Gastroesophageal sphincter (tissue), 4 donors: ENCODE results near the gene DST. TPM values are rescaled to one million over a fixed set of nuclear protein-coding genes. Genes with fewer than 3 reads are reported as not detected.

ENCODE experiments used
- ATAC-seq: fragments of 150-250 bp; one replicate; pipeline ENCODE4 v1.9.1; 2016; ENCODE audit warnings: mild to moderate bottlenecking, moderate library complexity
- H3K27ac ChIP-seq, 4 donors: fragments of 200-600 bp; sonication (generic) in 3 of 4; 1 replicate in 3 of 4; 2 replicates in 1 of 4; pipeline ENCODE4 v1.5.1; 2016 to 2019
- H3K27me3 ChIP-seq: fragments of 200-600 bp; sonication (generic); one replicate; pipeline ENCODE4 v1.5.1; 2019
- H3K36me3 ChIP-seq, 2 donors: fragments of 200-600 bp; sonication (generic); one replicate each; pipeline ENCODE4 v1.5.1; 2019; ENCODE audit warnings: control low read depth in 1 of 2
- H3K4me1 ChIP-seq, 3 donors: fragments of 200-600 bp; sonication (generic); 1 replicate in 2 of 3; 2 replicates in 1 of 3; pipeline ENCODE4 v1.5.1; 2016 to 2019; ENCODE audit warnings: control low read depth in 2 of 3
- H3K4me3 ChIP-seq, 2 donors: fragments of 200-600 bp; sonication (generic); one replicate each; pipeline ENCODE4 v1.5.1; 2019; ENCODE audit warnings: mild to moderate bottlenecking in 1 of 2, moderate library complexity in 1 of 2
- H3K9me3 ChIP-seq, 3 donors: fragments of 200-600 bp; sonication (generic); one replicate each; pipeline ENCODE4 v1.5.1; 2017 to 2019; ENCODE audit warnings: control low read depth in 2 of 3
- EP300 ChIP-seq: sonication (generic); formaldehyde crosslinking; IDR thresholded peaks from one replicate; pipeline ENCODE4 v1.6.1; 2017; ENCODE audit warnings: antibody characterized with exemption, mild to moderate bottlenecking
- POLR2A ChIP-seq, 2 donors: fragments of 450-650 bp; IDR thresholded peaks; one replicate each; pipeline ENCODE4 v1.6.1; 2017; ENCODE audit warnings: antibody characterized with exemption in 2 of 2, mild to moderate bottlenecking in 2 of 2, moderate library complexity in 1 of 2
- POLR2AphosphoS5 ChIP-seq: sonication (generic); formaldehyde crosslinking; IDR thresholded peaks from one replicate; pipeline ENCODE4 v1.6.1; 2017; ENCODE audit warnings: antibody characterized with exemption
- WGBS, 2 donors: methylation state at CpG; one replicate each; pipeline ENCODE4 v1.1.5; 2018; ENCODE audit warnings: low coverage in 1 of 2; 5-methylcytosine and 5-hydroxymethylcytosine counted together
- total RNA-seq, 4 donors: library from RNA; depleted of rRNA; stranded (reverse); fragments of >200 nt; gene quantifications; one replicate each; pipeline ENCODE4 v1.1.0, GENCODE V29; 2016
- TF ChIP-seq, protein P1 (sequence below), 4 experiments: fragments of 200-600 bp in 2 of 4; fragments of 450-650 bp in 2 of 4; sonication (generic) in 1 of 4; IDR thresholded peaks; one replicate each; pipeline ENCODE4 v1.5.1; 2017 to 2019; ENCODE audit warnings: antibody characterized with exemption in 4 of 4, mild to moderate bottlenecking in 2 of 4, moderate library complexity in 2 of 4

DST gene
- total RNA-seq, 4 donors from 2014 or later: 442 to 716 (median 661) TPM

DNA sequence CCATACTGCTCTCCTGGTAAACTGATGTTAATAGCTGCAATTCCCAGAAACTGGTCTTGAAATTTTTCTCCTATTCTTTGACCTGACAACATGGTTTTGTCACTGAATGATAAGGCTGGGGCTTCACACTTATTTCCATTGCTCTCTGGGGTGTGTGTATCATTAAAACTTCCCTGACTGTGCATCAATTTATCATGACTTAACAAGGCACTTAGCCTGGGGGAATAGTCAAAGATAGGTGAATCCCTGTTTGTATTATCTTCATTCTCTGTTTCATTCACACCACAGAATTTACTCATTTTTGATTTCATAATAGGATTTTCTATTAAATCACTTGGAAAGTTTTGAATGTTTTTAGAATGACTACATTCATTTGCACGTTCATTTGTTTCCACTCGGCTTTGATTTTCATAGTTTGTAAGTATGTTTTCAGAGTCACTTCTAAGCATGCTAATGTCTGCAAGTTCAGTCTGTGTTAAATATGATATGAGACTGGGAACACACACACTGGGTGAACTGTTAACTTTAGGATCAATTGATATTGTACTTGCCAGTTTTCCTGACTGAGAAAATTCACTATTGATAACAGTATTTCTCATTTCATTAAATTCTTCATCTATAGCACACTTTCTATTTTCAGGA lies 35.5 kb downstream of the DST start:
- no peak for ATAC-seq
- TF ChIP-seq, protein P1, sequence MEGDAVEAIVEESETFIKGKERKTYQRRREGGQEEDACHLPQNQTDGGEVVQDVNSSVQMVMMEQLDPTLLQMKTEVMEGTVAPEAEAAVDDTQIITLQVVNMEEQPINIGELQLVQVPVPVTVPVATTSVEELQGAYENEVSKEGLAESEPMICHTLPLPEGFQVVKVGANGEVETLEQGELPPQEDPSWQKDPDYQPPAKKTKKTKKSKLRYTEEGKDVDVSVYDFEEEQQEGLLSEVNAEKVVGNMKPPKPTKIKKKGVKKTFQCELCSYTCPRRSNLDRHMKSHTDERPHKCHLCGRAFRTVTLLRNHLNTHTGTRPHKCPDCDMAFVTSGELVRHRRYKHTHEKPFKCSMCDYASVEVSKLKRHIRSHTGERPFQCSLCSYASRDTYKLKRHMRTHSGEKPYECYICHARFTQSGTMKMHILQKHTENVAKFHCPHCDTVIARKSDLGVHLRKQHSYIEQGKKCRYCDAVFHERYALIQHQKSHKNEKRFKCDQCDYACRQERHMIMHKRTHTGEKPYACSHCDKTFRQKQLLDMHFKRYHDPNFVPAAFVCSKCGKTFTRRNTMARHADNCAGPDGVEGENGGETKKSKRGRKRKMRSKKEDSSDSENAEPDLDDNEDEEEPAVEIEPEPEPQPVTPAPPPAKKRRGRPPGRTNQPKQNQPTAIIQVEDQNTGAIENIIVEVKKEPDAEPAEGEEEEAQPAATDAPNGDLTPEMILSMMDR (IDR thresholded peaks at IDR 0.05): no peak
- TF ChIP-seq EP300 (no peak), POLR2A (IDR thresholded peaks at IDR 0.05) (no peak), POLR2AphosphoS5 (no peak)
- Histone ChIP-seq H3K27me3 (no peaks in the 10 kb centered on the region), H3K27ac (no peak overlapping the region), H3K36me3 (peaks cover 0 to 41% of the 10 kb centered on the region in 2 donors), H3K4me1 (no peaks in the 10 kb centered on the region), H3K4me3 (no peak overlapping the region), H3K9me3 (no peaks in the 10 kb centered on the region)
- 87 to 90% methylated on average over 2 of the region's 2 CpGs for WGBS, 2 donors

DNA sequence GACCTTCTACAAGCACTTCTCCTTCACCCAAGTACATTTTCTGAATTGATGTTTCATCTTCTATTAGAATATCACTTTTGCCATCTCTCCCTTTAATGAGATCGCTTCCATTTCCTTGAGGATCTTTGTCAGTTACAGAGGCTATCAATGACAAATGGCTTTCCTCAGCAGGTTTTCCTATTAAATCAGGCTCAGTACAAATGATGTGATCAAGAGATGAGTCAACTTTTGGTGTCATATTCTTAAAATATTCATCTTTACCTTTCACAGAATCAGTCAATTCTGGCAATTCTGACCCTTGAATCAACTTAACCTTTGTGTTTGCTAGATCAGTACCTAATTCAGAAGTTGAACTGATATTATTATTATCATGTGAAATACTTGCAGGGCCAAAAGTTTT lies 37.3 kb downstream of the DST start:
- 86 to 100% methylated on average over 1 of the region's 1 CpG for WGBS, 2 donors
- Histone ChIP-seq H3K4me3 (no peak overlapping the region), H3K27ac (no peak overlapping the region), H3K27me3 (no peaks in the 10 kb centered on the region), H3K4me1 (no peaks in the 10 kb centered on the region), H3K36me3 (peaks cover 0 to 57% of the 10 kb centered on the region in 2 donors), H3K9me3 (no peaks in the 10 kb centered on the region)
- TF ChIP-seq EP300: no peak
- TF ChIP-seq, protein P1 (IDR thresholded peaks at IDR 0.05): no peak
- TF ChIP-seq POLR2A (IDR thresholded peaks at IDR 0.05): no peak
- no peak for TF ChIP-seq POLR2AphosphoS5
- ATAC-seq: no peak

DNA sequence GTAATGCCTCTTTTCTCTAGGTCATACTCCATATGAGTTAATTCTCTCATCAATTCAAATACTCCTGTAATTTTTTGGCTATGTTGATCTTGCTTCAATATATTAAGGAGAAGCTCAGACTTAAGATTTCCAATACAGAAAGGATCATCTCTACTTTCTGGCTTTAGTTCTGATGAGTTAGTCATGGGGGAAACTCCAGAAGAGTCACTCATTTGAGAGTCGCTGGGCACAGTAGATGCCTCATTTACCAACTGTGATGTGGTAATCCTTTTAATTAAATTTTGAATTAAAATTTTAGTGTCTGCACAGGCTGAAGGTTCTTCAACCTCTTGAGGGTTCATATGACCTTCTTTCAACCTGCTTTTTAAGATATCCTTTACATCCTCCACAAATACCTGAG lies 38.5 kb downstream of the DST start:
- H3K27ac ChIP-seq: no peak overlapping the region
- 63 to 78% methylated on average over 1 of the region's 1 CpG for WGBS, 2 donors
- no peaks in the 10 kb centered on the region for H3K4me1 ChIP-seq
- no peak overlapping the region for H3K4me3 ChIP-seq
- ATAC-seq: no peak
- no peak for TF ChIP-seq EP300
- TF ChIP-seq, protein P1 (IDR thresholded peaks at IDR 0.05): no peak
- no peak for TF ChIP-seq POLR2AphosphoS5
- TF ChIP-seq POLR2A (IDR thresholded peaks at IDR 0.05): no peak
- no peaks in the 10 kb centered on the region for H3K9me3 ChIP-seq
- peaks cover 0 to 60% of the 10 kb centered on the region in 2 donors for H3K36me3 ChIP-seq
- no peaks in the 10 kb centered on the region for H3K27me3 ChIP-seq

DNA sequence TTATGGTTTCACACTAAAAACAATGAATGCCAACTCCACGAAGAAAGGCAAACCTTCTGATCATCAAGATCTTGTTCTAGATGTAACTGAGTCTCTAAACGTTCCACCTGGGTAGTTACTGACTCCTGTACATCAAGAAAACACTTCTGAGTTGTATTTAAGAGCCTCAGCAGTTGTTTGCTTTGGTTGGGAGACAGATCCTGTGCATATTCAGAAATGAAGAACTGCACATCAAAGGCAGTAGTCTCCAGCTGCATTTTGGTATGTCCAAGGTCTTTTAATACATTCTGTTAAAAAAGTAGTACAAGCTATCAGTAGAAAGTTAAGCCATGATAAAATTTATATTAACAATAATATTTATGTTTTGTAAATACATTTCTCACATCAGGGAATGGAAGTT lies 41.3 kb downstream of the DST start:
- Histone ChIP-seq H3K27me3 (no peaks in the 10 kb centered on the region), H3K9me3 (no peaks in the 10 kb centered on the region), H3K4me1 (peaks cover 0 to 18% (median 5%) of the 10 kb centered on the region in 3 donors), H3K36me3 (peaks cover 0 to 54% of the 10 kb centered on the region in 2 donors), H3K27ac (no peak overlapping the region), H3K4me3 (no peak overlapping the region)
- WGBS, 2 donors: 42 to 63% methylated on average over 2 of the region's 2 CpGs
- no peak for ATAC-seq
- TF ChIP-seq POLR2A (IDR thresholded peaks at IDR 0.05) (no peak), POLR2AphosphoS5 (no peak), EP300 (no peak)
- TF ChIP-seq, protein P1 (IDR thresholded peaks at IDR 0.05): no peak

DNA sequence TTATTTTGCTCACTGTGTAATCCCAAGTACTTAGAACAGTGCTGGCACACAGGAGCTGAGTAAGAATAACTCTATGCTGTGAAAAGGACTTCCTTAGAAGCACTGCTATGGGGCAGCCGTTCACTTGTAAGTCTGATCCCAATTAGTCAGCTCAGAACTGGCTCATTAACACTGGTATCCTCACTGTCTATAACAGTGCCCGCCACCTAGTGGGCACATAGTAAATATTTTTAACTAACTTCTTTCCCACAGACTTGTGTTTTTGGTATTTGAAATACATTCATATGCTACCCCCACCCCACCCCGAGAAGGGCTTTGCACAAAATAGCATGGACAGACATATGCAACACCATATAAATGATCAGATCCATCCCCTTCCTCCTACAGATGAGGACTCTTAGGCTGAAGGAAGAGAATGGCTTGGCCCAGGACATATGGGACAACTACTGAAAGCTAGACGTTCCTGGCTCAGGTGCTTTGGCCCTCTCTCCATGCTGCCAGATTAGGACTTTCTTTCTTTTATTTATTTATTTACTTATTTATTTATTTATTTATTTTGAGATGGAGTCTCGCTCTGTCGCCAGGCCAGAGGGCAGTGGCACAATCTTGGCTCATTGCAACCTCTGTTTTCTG lies 47.1 kb downstream of the DST start:
- H3K4me3 ChIP-seq: no peak overlapping the region
- H3K36me3 ChIP-seq: peaks cover 0 to 53% of the 10 kb centered on the region in 2 donors
- peak overlapping the region in 3 of 4 donors; percentile 6 to 28 (median 25) for H3K27ac ChIP-seq
- peak; percentile 44 for ATAC-seq
- peaks cover 0 to 50% (median 5%) of the 10 kb centered on the region in 3 donors for H3K4me1 ChIP-seq
- TF ChIP-seq, protein P1 (IDR thresholded peaks at IDR 0.05): peak; percentile 62 to 67 (median 66)
- TF ChIP-seq EP300 (no peak), POLR2A (IDR thresholded peaks at IDR 0.05) (no peak), POLR2AphosphoS5 (no peak)
- no peaks in the 10 kb centered on the region for H3K27me3 ChIP-seq
- H3K9me3 ChIP-seq: no peaks in the 10 kb centered on the region
- WGBS, 2 donors: 11 to 44% methylated on average over 3 to 6 of the region's 6 CpGs
